Fibroblast of lung (primary cell): Measurements from ENCODE around the gene TMED4. TPM values are rescaled to one million over a fixed set of nuclear protein-coding genes. Genes with fewer than 3 reads are reported as not detected.

Source experiments
- DNase-seq, 2 donors: peaks; one replicate each; pipeline versions ENCODE4 v3.0.0 to v3.0.0-alpha.2; 2010; ENCODE audit warnings: low read depth in 2 of 2
- H2AFZ ChIP-seq: 2 replicates; pipeline ENCODE4 v1.5.1; 2012; ENCODE audit warnings: low read length, control low read depth, inconsistent platforms
- H3K27ac ChIP-seq: 2 replicates; pipeline ENCODE4 v1.5.1; 2011; ENCODE audit warnings: low read length, control low read depth; ENCODE audit not compliant: insufficient read depth
- H3K27me3 ChIP-seq: 2 replicates; pipeline ENCODE4 v1.5.1; 2011; ENCODE audit warnings: mild to moderate bottlenecking, low read length; ENCODE audit not compliant: control insufficient read depth, insufficient read depth
- H3K36me3 ChIP-seq: 2 replicates; pipeline ENCODE4 v1.5.1; 2011; ENCODE audit warnings: low read length; ENCODE audit not compliant: control insufficient read depth, insufficient read depth
- H3K4me1 ChIP-seq: 2 replicates; pipeline ENCODE4 v1.5.1; 2011; ENCODE audit warnings: low read length; ENCODE audit not compliant: control insufficient read depth, insufficient read depth; ENCODE audit errors: extremely low read depth
- H3K4me2 ChIP-seq: 2 replicates; pipeline ENCODE4 v1.5.1; 2011; ENCODE audit warnings: low read length, control low read depth; ENCODE audit not compliant: insufficient read depth; ENCODE audit errors: extremely low read depth
- H3K4me3 ChIP-seq, 4 experiments: fragments of 200-600 bp in 1 of 4; sonication (generic) in 1 of 4; replicated peaks in 1 of 4; 2 replicates each; pipeline ENCODE4 v1.5.1; 2011 to 2016; ENCODE audit warnings: low read length in 4 of 4, low read depth in 3 of 4, mild to moderate bottlenecking in 3 of 4, control low read depth in 2 of 4, inconsistent platforms in 1 of 4, mixed read lengths in 1 of 4; ENCODE audit not compliant: insufficient read depth in 1 of 4; ENCODE audit errors: control extremely low read depth in 1 of 4
- H3K79me2 ChIP-seq: 2 replicates; pipeline ENCODE4 v1.5.1; 2012; ENCODE audit warnings: mild to moderate bottlenecking, low read length, inconsistent platforms; ENCODE audit not compliant: control insufficient read depth, insufficient read depth
- H3K9ac ChIP-seq: 2 replicates; pipeline ENCODE4 v1.5.1; 2011; ENCODE audit warnings: mild to moderate bottlenecking, low read length, control low read depth; ENCODE audit not compliant: insufficient read depth
- H3K9me3 ChIP-seq: 2 replicates; pipeline ENCODE4 v1.5.1; 2012; ENCODE audit warnings: low read depth, low read length; ENCODE audit not compliant: control insufficient read depth, insufficient read depth
- H4K20me1 ChIP-seq: 2 replicates; pipeline ENCODE4 v1.5.1; 2011; ENCODE audit warnings: low read length; ENCODE audit not compliant: control insufficient read depth, insufficient read depth; ENCODE audit errors: extremely low read depth
- EZH2 ChIP-seq: IDR thresholded peaks from 2 replicates; pipeline ENCODE4 v1.5.1; 2012; ENCODE audit warnings: low read length, control low read depth, mild to moderate bottlenecking; ENCODE audit errors: missing control alignments
- polyA plus RNA-seq, 2 donors: library from polyadenylated mRNA; depleted of rRNA in 1 of 2; stranded (reverse) in 1 of 2; unstranded in 1 of 2; fragments of >200 nt; gene quantifications; 2 replicates each; pipeline ENCODE4 v1.2.1, GENCODE V29; 2011 to 2012; ENCODE audit warnings: missing spikeins in 1 of 2
- total RNA-seq: library from RNA; depleted of rRNA; stranded (reverse); fragments of >200 nt; gene quantifications from 2 replicates; pipeline ENCODE4 v1.2.1, GENCODE V29; 2014
- TF ChIP-seq, protein P1 (sequence below), 2 donors: IDR thresholded peaks in 1 of 2; conservative IDR thresholded peaks in 1 of 2; 1 replicate in 1 of 2; 2 replicates in 1 of 2; pipeline ENCODE4 v1.5.1; 2011 to 2012; ENCODE audit warnings: low read length in 2 of 2, control low read depth in 1 of 2, inconsistent platforms in 1 of 2, low read depth in 1 of 2, mild to moderate bottlenecking in 1 of 2

Gene TMED4
- total and polyA plus RNA-seq, 2 donors (not counting 1 experiment from before 2014, with no cell fraction given) = 74.5 to 101 TPM

DNA sequence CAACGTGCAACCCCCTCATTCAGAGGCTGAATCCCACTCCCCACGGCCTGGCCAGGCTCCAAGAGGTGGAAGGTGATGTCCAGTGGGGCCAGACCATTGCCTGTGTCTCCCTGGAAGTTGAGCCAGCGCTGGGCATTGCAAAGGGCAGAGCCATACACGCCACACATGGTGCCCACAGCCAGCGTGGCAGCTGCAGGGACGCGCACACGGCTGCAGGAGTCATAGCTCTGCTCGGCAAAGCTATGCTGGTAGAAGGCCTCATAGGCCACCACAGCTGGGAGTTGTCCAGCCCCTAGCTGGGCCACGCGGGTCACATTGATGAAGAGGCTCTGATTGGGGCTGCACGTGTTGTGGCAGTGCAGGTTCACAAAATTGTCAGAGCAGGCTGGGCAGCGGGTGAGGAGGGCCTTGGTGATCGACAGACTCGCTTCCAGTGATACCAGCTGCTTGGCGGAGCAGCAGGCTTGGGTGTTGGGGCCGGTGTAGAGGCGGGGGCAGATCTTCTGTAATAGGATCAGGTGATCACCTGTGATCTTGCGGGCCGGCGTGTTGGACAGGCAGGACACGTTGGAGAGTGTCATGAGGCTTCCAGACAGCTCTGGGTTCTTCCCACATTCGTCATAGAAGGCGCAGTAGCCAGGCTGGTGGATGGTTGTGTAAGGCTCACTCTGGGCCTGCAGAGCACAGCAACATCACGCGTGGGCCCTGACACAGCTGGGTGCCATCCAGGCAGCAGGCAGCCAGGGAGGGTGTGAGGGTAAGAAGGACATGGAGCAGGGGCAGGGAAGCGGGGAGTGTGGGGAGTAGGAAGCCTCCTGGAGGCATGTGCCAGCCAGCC is 42.1 kb downstream of the TMED4 start:
- H2AFZ ChIP-seq = no peak overlapping the region
- H3K36me3 ChIP-seq = no peaks in the 10 kb centered on the region
- H3K79me2 ChIP-seq = no peaks in the 10 kb centered on the region
- TF ChIP-seq, protein P1, sequence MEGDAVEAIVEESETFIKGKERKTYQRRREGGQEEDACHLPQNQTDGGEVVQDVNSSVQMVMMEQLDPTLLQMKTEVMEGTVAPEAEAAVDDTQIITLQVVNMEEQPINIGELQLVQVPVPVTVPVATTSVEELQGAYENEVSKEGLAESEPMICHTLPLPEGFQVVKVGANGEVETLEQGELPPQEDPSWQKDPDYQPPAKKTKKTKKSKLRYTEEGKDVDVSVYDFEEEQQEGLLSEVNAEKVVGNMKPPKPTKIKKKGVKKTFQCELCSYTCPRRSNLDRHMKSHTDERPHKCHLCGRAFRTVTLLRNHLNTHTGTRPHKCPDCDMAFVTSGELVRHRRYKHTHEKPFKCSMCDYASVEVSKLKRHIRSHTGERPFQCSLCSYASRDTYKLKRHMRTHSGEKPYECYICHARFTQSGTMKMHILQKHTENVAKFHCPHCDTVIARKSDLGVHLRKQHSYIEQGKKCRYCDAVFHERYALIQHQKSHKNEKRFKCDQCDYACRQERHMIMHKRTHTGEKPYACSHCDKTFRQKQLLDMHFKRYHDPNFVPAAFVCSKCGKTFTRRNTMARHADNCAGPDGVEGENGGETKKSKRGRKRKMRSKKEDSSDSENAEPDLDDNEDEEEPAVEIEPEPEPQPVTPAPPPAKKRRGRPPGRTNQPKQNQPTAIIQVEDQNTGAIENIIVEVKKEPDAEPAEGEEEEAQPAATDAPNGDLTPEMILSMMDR (conservative IDR thresholded peaks at IDR 0.05 in 1 of 2, IDR thresholded peaks at IDR 0.05 in 1 of 2; ENCODE audit: low read depth in 1 of 2, low read length in 2 of 2) = no peak
- no peak for TF ChIP-seq EZH2
- H3K9me3 ChIP-seq = no peaks in the 10 kb centered on the region
- H3K9ac ChIP-seq = no peak overlapping the region
- H3K4me3 ChIP-seq = no peak overlapping the region
- no peaks in the 10 kb centered on the region for H4K20me1 ChIP-seq
- H3K4me1 ChIP-seq = peaks cover 2% of the 10 kb centered on the region
- no peak overlapping the region for H3K27ac ChIP-seq
- H3K27me3 ChIP-seq = no peaks in the 10 kb centered on the region
- H3K4me2 ChIP-seq = no peak overlapping the region
- no peak for DNase-seq

DNA sequence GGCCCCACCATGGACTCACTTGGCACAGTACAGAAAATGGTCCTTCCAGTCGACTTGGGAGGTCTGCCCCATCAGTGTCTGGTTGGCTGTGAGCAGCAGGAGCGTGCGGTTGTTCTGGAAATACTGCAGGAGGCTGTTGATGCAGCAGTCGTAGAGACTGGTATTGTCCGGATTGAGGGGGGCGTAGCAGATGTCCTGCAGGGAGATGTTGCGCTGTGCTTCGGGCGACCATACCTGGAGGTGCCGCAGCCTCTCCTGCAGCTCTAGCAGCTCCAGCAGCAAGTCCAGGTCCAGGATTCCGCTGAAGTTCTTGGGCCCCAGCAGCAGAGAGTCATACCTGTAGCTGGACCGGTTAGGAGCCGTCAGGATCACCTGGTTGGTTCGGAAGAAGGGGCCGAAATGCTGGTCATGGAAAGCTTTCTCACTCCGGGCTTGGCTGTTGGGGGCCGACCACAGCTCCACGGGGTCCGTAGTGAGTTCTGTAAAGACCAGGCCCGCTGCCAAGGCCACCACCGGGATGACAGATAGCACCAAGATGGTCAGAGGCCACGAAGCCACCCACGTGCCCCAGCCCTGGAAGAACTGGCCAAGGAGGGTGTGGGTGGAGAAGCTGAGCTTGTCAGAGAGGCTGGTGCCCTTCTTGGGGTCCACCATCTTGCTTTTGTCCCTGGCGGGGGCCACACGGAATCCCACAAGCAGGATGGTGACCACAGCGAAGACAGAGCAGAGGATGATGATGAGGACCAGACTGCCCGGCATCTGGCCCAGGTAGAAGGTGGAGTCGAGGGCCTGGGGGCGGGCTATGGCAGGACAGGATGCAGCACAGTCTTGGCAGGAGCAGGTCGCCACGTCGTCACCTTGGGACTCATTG is 43.0 kb downstream of the TMED4 start:
- Histone ChIP-seq H3K4me3 (no peak overlapping the region), H3K9me3 (no peaks in the 10 kb centered on the region), H3K79me2 (no peaks in the 10 kb centered on the region), H3K4me2 (no peak overlapping the region), H3K27me3 (no peaks in the 10 kb centered on the region), H3K4me1 (peaks cover 5% of the 10 kb centered on the region), H3K27ac (no peak overlapping the region), H3K36me3 (no peaks in the 10 kb centered on the region), H2AFZ (no peak overlapping the region), H3K9ac (no peak overlapping the region), H4K20me1 (no peaks in the 10 kb centered on the region)
- TF ChIP-seq, protein P1 (conservative IDR thresholded peaks at IDR 0.05 in 1 of 2, IDR thresholded peaks at IDR 0.05 in 1 of 2; ENCODE audit: low read depth in 1 of 2, low read length in 2 of 2) = no peak
- no peak for TF ChIP-seq EZH2
- DNase-seq = no peak

DNA sequence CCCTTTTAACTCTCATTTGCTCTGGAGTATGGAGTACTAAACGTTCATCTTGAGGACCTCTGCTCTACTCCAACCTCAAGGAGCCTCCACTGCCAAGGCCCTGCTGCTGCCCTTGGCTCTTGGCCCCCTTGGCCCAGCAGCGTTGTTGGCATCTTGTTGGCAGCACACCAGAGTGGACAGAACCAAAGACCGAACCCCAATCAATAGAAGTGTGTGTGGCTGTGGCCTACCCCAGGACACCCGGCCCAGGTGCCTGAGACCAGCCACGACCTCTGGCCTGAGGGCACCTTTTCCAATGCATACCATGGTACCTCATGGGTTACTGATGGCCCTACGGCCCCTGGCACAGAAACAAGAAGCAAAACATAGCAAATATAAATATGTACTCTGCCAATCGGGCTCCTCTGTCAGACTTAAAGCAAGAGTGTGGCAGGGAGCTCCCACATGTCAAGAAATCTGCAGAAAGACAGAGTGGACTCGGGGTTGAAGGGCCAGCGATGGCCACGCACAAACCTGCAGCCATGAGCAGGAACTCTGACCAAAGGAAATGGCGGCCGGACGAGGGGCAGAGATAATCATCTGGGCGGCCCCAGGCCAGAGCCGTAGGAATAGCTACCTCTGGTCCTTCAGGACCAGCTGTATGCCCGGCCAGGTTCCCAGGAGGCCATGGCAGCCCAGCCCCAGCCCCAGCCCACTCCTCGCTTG is 43.8 kb downstream of the TMED4 start:
- H2AFZ ChIP-seq = no peak overlapping the region
- H3K9me3 ChIP-seq = no peaks in the 10 kb centered on the region
- no peak for TF ChIP-seq EZH2
- TF ChIP-seq, protein P1 (conservative IDR thresholded peaks at IDR 0.05 in 1 of 2, IDR thresholded peaks at IDR 0.05 in 1 of 2; ENCODE audit: low read depth in 1 of 2, low read length in 2 of 2) = no peak
- H3K4me2 ChIP-seq = no peak overlapping the region
- no peaks in the 10 kb centered on the region for H3K79me2 ChIP-seq
- no peak overlapping the region for H3K9ac ChIP-seq
- H3K4me3 ChIP-seq = no peak overlapping the region
- no peaks in the 10 kb centered on the region for H4K20me1 ChIP-seq
- no peak for DNase-seq
- H3K4me1 ChIP-seq = peaks cover 9% of the 10 kb centered on the region
- H3K27me3 ChIP-seq = no peaks in the 10 kb centered on the region
- no peaks in the 10 kb centered on the region for H3K36me3 ChIP-seq
- H3K27ac ChIP-seq = no peak overlapping the region
